HTR-8/SVneo (cell line): ENCODE data around the gene PPP1R13L.

ENCODE experiments used
- DNase-seq: peaks from one replicate; pipeline ENCODE4 v3.0.0; 2011; ENCODE audit warnings: low spot score, mixed read lengths; ENCODE audit not compliant: insufficient read length
- FAIRE-seq: peaks from 2 replicates; lab custom pipeline; 2011; peaks lifted over from hg19 to GRCh38; lab: Jason Lieb, UNC

PPP1R13L gene, protein sequence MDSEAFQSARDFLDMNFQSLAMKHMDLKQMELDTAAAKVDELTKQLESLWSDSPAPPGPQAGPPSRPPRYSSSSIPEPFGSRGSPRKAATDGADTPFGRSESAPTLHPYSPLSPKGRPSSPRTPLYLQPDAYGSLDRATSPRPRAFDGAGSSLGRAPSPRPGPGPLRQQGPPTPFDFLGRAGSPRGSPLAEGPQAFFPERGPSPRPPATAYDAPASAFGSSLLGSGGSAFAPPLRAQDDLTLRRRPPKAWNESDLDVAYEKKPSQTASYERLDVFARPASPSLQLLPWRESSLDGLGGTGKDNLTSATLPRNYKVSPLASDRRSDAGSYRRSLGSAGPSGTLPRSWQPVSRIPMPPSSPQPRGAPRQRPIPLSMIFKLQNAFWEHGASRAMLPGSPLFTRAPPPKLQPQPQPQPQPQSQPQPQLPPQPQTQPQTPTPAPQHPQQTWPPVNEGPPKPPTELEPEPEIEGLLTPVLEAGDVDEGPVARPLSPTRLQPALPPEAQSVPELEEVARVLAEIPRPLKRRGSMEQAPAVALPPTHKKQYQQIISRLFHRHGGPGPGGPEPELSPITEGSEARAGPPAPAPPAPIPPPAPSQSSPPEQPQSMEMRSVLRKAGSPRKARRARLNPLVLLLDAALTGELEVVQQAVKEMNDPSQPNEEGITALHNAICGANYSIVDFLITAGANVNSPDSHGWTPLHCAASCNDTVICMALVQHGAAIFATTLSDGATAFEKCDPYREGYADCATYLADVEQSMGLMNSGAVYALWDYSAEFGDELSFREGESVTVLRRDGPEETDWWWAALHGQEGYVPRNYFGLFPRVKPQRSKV

DNA sequence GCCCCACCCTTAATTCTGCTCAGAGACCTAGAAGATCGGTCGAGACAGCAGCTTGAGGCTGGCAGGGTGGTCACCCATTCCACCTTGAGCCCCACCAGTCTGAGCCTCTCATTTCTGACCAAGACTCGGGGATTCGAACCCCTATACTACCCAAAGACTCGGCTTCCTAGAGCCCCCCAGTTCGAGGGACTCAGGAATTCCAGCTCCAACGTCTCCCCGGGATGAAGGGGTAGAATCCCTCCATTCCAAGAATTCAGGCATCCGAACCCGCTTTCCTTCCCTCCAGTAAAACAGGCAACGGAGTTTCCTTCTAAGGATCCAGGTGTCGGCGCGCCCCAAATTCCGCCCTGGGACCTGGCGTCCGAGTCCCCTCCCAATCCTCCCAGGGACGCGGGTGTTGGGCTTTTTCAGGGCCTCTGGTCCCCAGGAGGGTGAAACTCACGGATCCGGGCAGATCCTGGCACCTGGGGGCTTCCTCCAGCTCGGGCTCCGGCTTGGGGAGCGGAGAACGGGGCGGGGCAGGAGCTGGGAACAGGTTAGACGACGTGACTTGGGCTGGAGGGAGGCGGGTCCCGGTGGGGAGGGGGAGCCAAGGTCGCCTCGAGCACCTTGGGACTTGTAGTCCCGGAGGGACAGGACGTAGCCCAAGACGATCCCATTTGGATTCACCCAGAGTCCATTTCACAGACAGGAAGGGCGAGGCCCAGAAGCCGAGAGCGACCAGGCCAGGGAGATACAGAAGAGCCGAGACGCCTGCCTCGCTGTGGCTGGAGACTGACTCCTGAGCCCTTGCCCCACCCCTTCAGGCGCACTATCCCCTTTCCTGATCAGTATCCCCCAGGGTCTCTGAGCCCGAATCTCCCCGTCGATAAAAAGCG, at the start of gene PPP1R13L:
Gene PPP1R13L (minus strand): TSS at position 513 of the 878 bp plus-strand sequence. CDS start 6,751 bp downstream, outside the sequence.
- FAIRE-seq: no peak
- DNase-seq: peak; percentile 53

- FAIRE-seq (no peak), DNase-seq (no peak)
Measured at GRCh38 chr19:45451850-45452387, 47.0 kb upstream of the PPP1R13L start.

DNA sequence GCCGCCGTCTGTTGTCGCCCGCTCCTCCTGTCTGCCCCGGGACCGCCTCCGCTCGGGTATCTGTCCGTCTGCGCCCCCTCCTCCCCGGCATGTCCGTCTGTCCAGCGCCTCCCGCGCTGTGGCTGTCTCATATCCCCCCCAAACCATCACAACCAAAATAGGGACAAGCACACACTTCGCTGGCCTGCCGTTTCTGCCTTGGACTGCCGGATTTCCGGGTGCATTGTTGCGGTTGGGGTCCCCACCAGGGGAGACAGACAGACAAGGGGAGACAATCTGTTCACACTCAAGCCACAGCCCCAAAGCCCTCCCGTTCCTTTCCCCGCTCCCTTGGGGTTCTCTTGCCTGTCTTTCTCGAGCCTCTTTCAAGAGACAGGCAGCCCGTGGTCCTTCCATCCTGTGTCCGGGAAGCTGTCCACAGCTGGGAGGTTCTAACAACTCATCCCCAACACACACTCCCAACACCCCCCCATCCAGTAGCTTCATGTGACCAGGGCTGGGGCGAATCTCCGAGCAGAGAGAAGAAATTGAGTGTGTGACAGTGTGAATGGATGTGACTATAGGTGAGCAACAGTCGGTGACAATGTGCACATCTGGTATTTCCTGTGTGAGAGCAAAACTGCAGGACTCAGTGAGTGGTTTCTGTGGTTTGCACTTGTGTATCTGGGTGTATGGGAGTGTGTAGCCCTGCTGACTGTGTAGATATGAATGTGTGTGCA, 46.4 kb upstream of the PPP1R13L start:
- DNase-seq (no peak), FAIRE-seq (no peak)

DNA sequence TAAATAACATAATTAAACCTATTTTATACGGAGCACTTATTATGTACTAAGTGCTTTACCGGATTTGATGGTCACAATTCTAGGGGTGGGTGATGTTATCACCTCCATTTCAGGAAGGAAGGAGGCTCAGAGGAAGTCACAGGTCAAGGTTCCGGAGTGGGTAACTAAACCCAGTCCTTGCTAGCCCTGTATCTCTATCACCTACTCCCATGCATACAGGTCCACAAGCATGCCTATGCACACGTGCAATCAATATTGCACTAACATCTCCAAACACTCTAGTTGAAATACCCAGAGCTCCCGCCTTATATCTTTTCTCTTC, 45.1 kb upstream of the PPP1R13L start:
- DNase-seq (no peak), FAIRE-seq (no peak)

GRCh38 chr19:45448887-45449299, 44.0 kb upstream of the PPP1R13L start:
- FAIRE-seq: no peak

GRCh38 chr19:45448425-45448756, 43.5 kb upstream of the PPP1R13L start:
- FAIRE-seq: no peak
- DNase-seq: no peak

More at GRCh38 chr19:45448887-45449299, 44.0 kb upstream of the PPP1R13L start:
- DNase-seq: no peak

DNA sequence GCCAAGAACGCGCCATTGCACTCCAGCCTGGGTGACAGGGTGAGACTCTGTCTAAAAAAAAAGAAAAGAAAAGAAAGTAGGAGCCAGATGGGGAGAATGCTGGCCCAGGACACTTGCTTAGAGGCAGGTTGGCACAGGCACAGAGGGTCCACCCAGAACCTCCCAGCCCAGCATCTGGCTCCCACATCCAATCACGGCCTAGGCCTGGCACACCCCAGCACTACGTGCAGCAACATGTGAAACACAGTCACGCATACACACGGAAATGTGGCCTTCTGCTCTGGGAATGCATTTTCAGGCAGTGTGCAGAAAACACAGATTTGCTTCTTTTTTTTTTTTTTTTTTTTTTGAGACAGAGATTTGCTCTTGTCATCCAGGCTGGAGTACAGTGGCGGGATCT, 42.1 kb upstream of the PPP1R13L start:
- FAIRE-seq: no peak
- DNase-seq: no peak

- no peak for DNase-seq
- no peak for FAIRE-seq
Measured at GRCh38 chr19:45446295-45446694, 41.4 kb upstream of the PPP1R13L start.

DNA sequence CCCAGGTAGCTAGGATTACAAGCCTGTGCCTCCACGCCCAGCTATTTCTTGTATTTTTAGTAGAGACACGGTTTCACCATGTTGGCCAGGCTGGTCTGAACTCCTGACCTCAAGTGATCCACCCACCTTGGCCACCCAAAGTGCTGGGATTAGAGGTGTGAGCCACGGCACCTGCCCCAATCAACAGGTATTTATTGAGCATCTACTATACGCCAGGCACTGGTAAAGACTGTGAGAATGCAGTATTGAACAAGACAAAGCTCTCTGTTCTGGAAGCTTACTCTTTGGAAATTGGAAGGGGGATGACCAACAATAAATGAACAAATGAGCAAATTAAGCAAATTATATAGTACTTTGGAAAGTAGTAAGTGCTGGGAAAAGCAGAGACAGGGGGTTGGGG, 40.3 kb upstream of the PPP1R13L start:
- FAIRE-seq (no peak), DNase-seq (no peak)

DNA sequence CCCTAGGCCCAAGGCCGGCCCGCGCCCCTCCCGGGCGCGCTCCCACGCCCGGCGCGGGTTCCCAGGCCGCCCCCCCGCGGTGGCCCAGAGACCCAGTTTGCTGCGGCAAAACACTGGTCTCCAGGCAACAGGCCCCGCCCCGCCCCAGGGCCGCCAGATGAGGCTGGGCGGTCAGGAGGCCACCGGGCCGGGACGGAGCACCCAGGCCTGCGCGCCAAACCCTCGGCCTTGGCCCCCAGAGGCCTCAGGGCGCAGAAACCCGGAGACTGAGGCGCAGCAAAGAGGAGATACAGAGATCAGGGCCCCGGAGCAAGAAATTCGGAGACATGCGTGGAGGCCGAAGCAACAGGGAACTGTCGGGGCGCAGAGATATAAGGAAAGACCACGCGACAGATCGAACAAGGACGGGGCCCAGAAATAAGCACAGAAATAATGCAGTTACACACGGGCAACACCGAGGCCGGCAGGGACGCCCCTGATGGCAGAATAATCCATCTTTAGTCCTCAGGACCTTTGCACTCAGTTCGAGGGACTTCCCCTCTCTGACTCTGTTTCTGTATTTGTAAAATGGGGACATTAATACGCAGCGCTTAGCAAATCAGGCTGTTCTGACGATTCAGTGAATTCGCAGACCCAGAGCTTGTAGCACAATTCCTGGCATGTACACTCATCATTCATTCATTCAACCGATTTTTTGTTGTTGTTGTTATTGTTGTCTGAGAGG, 39.6 kb upstream of the PPP1R13L start:
- peak; percentile 72 for DNase-seq
- FAIRE-seq: no peak

- DNase-seq (peak; percentile 95), FAIRE-seq (no peak)
Measured at GRCh38 chr19:45443462-45444317, 38.8 kb upstream of the PPP1R13L start.

DNA sequence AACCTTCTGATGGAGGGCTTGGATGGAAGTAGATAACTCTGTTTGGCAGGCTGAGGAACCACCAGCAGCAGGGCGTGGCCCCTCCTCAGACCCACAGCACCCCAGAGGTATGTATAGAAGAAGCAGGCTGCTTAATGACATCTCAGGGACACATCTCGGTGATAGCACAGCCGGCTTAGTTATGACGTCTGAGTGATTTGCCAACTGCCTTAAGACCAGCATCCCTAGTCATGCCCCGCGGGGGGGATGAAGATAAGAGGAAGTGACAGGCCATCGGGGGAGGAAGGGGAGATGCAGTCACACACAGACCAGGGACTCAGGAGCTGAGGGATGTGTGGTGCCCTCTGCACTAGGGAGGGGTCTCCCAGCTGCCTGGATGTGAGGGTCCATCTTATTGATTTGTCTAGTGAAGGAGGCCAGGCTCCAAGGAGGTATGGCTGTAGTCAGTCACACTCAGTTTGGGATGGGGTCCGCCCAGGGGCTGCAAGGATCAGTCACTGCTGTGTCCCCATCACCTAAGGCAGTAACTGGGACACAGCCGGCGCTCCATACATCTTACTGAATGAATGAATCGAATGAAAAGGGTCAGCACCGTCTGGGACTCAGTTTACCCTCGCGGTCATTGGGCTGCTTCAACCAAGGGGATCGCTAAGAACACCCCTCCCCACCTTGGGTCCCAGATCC, 38.1 kb upstream of the PPP1R13L start:
- no peak for FAIRE-seq
- DNase-seq: no peak

- no peak for FAIRE-seq
- no peak for DNase-seq
Measured at GRCh38 chr19:45442408-45442777, 37.5 kb upstream of the PPP1R13L start.

DNA sequence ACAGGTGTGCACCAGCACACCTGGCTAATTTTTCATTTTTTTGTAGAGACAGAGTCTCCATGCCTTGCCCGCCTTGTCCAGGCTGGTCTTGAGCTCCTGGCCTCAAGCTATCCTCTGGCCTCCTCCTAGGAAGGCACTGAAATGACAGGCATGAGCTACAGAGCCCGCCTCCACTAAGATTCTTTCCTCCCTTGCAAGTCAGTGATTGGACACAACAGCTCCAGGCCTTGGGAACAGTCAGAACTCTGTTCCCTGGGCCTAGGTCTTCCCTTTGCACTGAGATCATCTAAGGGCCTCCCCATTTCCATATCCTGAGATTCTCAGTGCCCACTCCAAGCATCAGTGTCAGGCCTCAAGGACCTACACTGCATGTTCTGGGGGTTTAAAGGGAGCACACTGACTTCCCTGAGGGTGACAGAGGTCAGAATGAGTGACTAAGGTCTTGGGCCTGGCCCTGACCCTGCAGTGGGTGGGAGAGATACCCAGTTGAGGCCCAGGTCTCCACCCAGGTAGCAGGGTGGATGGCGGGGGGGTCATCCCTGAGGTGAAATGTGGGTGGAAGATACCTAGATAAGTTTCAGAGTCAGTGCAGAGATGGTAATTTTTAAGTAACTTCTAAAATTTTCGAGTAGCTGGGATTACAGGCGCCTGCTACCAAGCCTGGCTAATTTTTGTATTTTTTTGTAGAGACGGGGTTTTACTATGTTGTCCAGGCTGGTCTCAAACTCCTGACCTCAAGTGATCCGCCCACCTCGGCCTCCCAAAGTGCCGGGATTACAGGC, 36.2 kb upstream of the PPP1R13L start:
- DNase-seq: no peak
- no peak for FAIRE-seq

DNA sequence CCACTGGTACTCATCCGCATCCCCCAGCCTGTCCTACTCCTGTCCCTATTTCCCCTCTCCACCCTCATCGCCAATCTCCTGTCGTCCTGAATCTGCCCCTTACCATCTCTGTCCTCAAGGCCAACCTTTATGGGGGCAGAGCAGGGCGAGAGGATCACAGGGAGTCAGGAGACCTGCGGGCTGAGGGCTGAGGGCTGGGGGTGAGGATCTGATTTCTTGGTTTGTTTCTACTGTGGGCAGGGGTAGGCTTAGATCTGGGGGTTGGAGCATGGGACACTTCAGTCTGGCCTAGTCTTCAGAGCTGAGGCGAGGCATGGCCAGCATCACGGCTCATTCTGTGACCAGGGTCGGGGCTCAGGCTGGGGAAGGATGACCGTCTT, 35.4 kb upstream of the PPP1R13L start:
- no peak for DNase-seq
- no peak for FAIRE-seq

- DNase-seq (peak; percentile 71), FAIRE-seq (peak; percentile 28)
Measured at GRCh38 chr19:45439569-45440258, 34.8 kb upstream of the PPP1R13L start.
